ENCODE data around the gene DOHH. TPM values are rescaled to one million over a fixed set of nuclear protein-coding genes. Genes with fewer than 3 reads are reported as not detected.

Gene DOHH
- total and polyA plus RNA-seq, 2 donors (not counting 3 experiments of a cell fraction or from before 2014, with no cell fraction given) = 8.7 to 15.2 TPM

- H3K79me2 ChIP-seq (ENCODE audit: control insufficient read depth, insufficient read depth, low read length) = peaks cover 5% of the 10 kb centered on the region
- H3K27ac ChIP-seq (ENCODE audit: insufficient read depth, low read depth, low read length) = peak overlapping the region; percentile 94
Measured at GRCh38 chr19:3452171-3452941, 48.1 kb downstream of the DOHH start.

More at GRCh38 chr19:3452171-3452941, 48.1 kb downstream of the DOHH start:
- Histone ChIP-seq H3K9me3 (replicated peaks; ENCODE audit: control insufficient read depth, insufficient read depth, low read length) (no peaks in the 10 kb centered on the region), H3K4me2 (ENCODE audit: insufficient read depth, low read length) (no peak overlapping the region), H3K4me3 (replicated peaks in 1 of 3; ENCODE audit: insufficient read depth in 1 of 3, low read depth in 1 of 3, low read length in 3 of 3) (no peak overlapping the region), H4K20me1 (replicated peaks; ENCODE audit: control insufficient read depth, extremely low read depth, insufficient read depth, low read length) (no peaks in the 10 kb centered on the region), H3K36me3 (ENCODE audit: control insufficient read depth in 2 of 2, extremely low read depth in 1 of 2, insufficient read depth in 2 of 2, low read length in 2 of 2) (peaks cover 5 to 41% of the 10 kb centered on the region in 2 experiments), H3K9ac (replicated peaks; ENCODE audit: extremely low read depth, insufficient read depth, low read length) (no peak overlapping the region), H3K9me1 (replicated peaks; ENCODE audit: control insufficient read depth, extremely low read depth, insufficient read depth, low read length) (no peaks in the 10 kb centered on the region), H2AFZ (ENCODE audit: low read depth, low read length) (no peak overlapping the region), H3K4me1 (ENCODE audit: control insufficient read depth, extremely low read depth, insufficient read depth, low read length) (peaks cover 11% of the 10 kb centered on the region), H3K27me3 (ENCODE audit: control insufficient read depth in 2 of 2, insufficient read depth in 2 of 2, low read length in 2 of 2) (no peaks in the 10 kb centered on the region)
- FAIRE-seq (no peak), DNase-seq (ENCODE audit: low read depth, low spot score) (no peak)
- ChIA-PET CTCF (interaction anchor here (1.2 kb wide), 1 partner anchor 19 kb away, joined by 4 read pairs; no protein-coding TSS in a partner anchor), POLR2A (no interaction called here)
- intact Hi-C loops (cut with micrococcal nuclease) = no loop called here
- TF ChIP-seq POLR2A (IDR thresholded peaks at IDR 0.05; ENCODE audit: low read depth, low read length) (no peak), MYC (IDR thresholded peaks at IDR 0.05; ENCODE audit: low read depth, low read length) (no peak), MAX (IDR thresholded peaks at IDR 0.05; ENCODE audit: insufficient read depth, insufficient read length) (no peak), EZH2 (IDR thresholded peaks at IDR 0.05; ENCODE audit: borderline replicate concordance, low read depth, low read length, severe bottlenecking) (no peak), POLR2AphosphoS5 (IDR thresholded peaks at IDR 0.05; ENCODE audit: insufficient read depth, low read depth, low read length) (no peak), CTCF (IDR thresholded peaks at IDR 0.05; ENCODE audit: extremely low read depth in 1 of 2, insufficient read depth in 1 of 2, low read depth in 1 of 2, low read length in 2 of 2) (no peak), FOS (IDR thresholded peaks at IDR 0.05; ENCODE audit: borderline replicate concordance, insufficient read depth, low read length) (no peak)
- BruUV-seq (replicated peaks) = no TSS peak
- dilution Hi-C loops (cut with MboI; ENCODE audit: extremely low pct_ligation_motif_present, low sequenced_read_pairs) = no loop called here

Measured in endothelial cell of umbilical vein (primary cell).